ENCODE data around the gene TOMM20.

The TOMM20 gene

DNA sequence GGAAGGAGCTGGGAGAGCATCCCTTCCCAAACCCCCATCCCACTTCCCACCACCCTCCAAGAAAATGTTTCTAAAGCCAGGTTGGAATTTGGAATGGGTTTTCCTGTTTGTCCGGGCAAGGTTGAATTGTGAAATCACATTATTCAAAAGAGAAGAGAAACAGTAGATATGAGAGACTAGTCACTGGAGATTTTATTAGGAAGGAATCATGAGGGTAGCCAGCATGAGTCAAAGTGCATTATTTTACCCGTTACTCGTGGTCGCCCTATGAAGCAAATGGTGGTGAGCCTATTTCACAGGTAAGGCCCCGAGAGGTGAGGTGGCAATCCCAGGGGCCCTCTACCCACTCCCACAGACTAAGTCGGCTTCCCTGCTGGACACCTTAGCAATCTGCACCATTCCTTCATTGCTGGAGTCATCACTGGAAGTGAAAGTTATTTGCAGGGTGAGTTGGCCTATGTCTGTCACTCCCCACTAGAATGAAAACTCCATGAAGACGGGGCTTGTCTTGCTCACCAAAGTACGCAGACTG lies 52.8 kb downstream of the TOMM20 start (continued):
- no peak for TF ChIP-seq PRDM2 (tag by site-specific recombination; IDR thresholded peaks at IDR 0.05; ENCODE audit: borderline replicate concordance)
- TF ChIP-seq ZNF629 (tag by site-specific recombination; IDR thresholded peaks at IDR 0.05), result no peak
- TF ChIP-seq, protein P1, sequence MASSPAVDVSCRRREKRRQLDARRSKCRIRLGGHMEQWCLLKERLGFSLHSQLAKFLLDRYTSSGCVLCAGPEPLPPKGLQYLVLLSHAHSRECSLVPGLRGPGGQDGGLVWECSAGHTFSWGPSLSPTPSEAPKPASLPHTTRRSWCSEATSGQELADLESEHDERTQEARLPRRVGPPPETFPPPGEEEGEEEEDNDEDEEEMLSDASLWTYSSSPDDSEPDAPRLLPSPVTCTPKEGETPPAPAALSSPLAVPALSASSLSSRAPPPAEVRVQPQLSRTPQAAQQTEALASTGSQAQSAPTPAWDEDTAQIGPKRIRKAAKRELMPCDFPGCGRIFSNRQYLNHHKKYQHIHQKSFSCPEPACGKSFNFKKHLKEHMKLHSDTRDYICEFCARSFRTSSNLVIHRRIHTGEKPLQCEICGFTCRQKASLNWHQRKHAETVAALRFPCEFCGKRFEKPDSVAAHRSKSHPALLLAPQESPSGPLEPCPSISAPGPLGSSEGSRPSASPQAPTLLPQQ (tag by site-specific recombination; IDR thresholded peaks at IDR 0.05), result no peak

- peaks cover 12% of the 10 kb centered on the region for H3K4me1 ChIP-seq (ENCODE audit: control insufficient read depth, insufficient read depth, low read length)
- ChIA-PET POLR2A (interaction anchor here (1.1 to 1.3 kb wide), 3 partner anchors 9 to 464 kb away, joined by 3 read pairs; no protein-coding TSS in a partner anchor), CTCF (interaction anchor here (1.1 to 3.0 kb wide), 2 partner anchors 9 to 116 kb away, joined by 3 to 10 read pairs; no protein-coding TSS in a partner anchor)
These were observed 53.4 kb downstream of the TOMM20 start for GRCh38 chr1:235075048-235075776.

More at GRCh38 chr1:235075048-235075776, 53.4 kb downstream of the TOMM20 start:
- Histone ChIP-seq H3K9me3 (ENCODE audit: control insufficient read depth, insufficient read depth, low read depth, low read length) (no peaks in the 10 kb centered on the region), H3K27ac (ENCODE audit: extremely low read depth, low read depth, low read length) (peak overlapping the region; percentile 40; the same call in 1 of the 2 replicates), H3K36me3 (ENCODE audit: control insufficient read depth in 2 of 2, insufficient read depth in 1 of 2, low read length in 2 of 2) (no peaks in the 10 kb centered on the region), H3K4me3 (ENCODE audit: low read depth, low read length) (no peak overlapping the region)
- TF ChIP-seq, protein P2, sequence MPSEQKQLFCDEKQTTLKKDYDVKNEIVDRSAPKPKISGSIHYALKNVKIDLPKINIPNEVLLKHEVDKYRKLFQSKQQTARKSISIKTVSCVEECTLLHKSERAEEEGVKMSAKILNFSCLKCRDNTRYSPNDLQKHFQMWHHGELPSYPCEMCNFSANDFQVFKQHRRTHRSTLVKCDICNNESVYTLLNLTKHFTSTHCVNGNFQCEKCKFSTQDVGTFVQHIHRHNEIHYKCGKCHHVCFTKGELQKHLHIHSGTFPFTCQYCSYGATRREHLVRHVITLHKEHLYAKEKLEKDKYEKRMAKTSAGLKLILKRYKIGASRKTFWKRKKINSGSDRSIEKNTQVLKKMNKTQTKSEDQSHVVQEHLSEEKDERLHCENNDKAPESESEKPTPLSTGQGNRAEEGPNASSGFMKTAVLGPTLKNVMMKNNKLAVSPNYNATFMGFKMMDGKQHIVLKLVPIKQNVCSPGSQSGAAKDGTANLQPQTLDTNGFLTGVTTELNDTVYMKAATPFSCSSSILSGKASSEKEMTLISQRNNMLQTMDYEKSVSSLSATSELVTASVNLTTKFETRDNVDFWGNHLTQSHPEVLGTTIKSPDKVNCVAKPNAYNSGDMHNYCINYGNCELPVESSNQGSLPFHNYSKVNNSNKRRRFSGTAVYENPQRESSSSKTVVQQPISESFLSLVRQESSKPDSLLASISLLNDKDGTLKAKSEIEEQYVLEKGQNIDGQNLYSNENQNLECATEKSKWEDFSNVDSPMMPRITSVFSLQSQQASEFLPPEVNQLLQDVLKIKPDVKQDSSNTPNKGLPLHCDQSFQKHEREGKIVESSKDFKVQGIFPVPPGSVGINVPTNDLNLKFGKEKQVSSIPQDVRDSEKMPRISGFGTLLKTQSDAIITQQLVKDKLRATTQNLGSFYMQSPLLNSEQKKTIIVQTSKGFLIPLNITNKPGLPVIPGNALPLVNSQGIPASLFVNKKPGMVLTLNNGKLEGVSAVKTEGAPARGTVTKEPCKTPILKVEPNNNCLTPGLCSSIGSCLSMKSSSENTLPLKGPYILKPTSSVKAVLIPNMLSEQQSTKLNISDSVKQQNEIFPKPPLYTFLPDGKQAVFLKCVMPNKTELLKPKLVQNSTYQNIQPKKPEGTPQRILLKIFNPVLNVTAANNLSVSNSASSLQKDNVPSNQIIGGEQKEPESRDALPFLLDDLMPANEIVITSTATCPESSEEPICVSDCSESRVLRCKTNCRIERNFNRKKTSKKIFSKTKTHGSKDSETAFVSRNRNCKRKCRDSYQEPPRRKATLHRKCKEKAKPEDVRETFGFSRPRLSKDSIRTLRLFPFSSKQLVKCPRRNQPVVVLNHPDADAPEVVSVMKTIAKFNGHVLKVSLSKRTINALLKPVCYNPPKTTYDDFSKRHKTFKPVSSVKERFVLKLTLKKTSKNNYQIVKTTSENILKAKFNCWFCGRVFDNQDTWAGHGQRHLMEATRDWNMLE (tag by site-specific recombination; conservative IDR thresholded peaks at IDR 0.05; ENCODE audit: low read depth), result no peak
- TF ChIP-seq ZIC2 (tag by site-specific recombination; IDR thresholded peaks at IDR 0.05) (no peak), ZNF140 (tag by site-specific recombination; IDR thresholded peaks at IDR 0.05) (no peak), EGR2 (tag by site-specific recombination; IDR thresholded peaks at IDR 0.05; ENCODE audit: low read depth) (peak; percentile 71), TRIM28 (IDR thresholded peaks at IDR 0.05; ENCODE audit: borderline replicate concordance, low read length) (0 out of 2 replicates have a peak, but pooled peaks have one; percentile 32), ZNF449 (tag by site-specific recombination; IDR thresholded peaks at IDR 0.05) (0 out of 2 replicates have a peak, but pooled peaks have one; percentile 49), ZNF768 (tag by site-specific recombination; IDR thresholded peaks at IDR 0.05) (no peak), ZFHX2 (tag by site-specific recombination; conservative IDR thresholded peaks at IDR 0.05) (peak; percentile 86), REPIN1 (tag by site-specific recombination; IDR thresholded peaks at IDR 0.05; ENCODE audit: low read depth) (no peak)
- TF ChIP-seq, protein P3, sequence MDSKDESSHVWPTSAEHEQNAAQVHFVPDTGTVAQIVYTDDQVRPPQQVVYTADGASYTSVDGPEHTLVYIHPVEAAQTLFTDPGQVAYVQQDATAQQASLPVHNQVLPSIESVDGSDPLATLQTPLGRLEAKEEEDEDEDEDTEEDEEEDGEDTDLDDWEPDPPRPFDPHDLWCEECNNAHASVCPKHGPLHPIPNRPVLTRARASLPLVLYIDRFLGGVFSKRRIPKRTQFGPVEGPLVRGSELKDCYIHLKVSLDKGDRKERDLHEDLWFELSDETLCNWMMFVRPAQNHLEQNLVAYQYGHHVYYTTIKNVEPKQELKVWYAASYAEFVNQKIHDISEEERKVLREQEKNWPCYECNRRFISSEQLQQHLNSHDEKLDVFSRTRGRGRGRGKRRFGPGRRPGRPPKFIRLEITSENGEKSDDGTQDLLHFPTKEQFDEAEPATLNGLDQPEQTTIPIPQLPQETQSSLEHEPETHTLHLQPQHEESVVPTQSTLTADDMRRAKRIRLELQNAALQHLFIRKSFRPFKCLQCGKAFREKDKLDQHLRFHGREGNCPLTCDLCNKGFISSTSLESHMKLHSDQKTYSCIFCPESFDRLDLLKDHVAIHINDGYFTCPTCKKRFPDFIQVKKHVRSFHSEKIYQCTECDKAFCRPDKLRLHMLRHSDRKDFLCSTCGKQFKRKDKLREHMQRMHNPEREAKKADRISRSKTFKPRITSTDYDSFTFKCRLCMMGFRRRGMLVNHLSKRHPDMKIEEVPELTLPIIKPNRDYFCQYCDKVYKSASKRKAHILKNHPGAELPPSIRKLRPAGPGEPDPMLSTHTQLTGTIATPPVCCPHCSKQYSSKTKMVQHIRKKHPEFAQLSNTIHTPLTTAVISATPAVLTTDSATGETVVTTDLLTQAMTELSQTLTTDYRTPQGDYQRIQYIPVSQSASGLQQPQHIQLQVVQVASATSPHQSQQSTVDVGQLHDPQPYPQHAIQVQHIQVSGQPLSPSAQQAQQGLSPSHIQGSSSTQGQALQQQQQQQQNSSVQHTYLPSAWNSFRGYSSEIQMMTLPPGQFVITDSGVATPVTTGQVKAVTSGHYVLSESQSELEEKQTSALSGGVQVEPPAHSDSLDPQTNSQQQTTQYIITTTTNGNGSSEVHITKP (tag by site-specific recombination; IDR thresholded peaks at IDR 0.05), result peak; percentile 68
